ENCODE data around the gene PPP6R2.

PPP6R2 gene

GRCh38 chr22:50343541-50343935 lies 411 bp downstream of the PPP6R2 start:
- Histone ChIP-seq H3K9me3 (ENCODE audit: control insufficient read depth, insufficient read depth, low read depth, low read length) (no peaks in the 10 kb centered on the region), H3K4me3 (ENCODE audit: low read depth, low read length) (peak overlapping the region; percentile 67), H3K27ac (ENCODE audit: extremely low read depth, low read depth, low read length) (peak overlapping the region; percentile 95), H3K36me3 (ENCODE audit: control insufficient read depth in 2 of 2, insufficient read depth in 1 of 2, low read length in 2 of 2) (peaks cover 4 to 32% of the 10 kb centered on the region in 2 experiments; a peak in 2 of 3 replicates), H3K4me1 (ENCODE audit: control insufficient read depth, insufficient read depth, low read length) (no peaks in the 10 kb centered on the region)
- CTCF ChIA-PET, result no interaction called here
- POLR2A ChIA-PET, result no interaction called here
- no peak for TF ChIP-seq ZNF324 (tag by site-specific recombination; IDR thresholded peaks at IDR 0.05)
- TF ChIP-seq, protein P1, sequence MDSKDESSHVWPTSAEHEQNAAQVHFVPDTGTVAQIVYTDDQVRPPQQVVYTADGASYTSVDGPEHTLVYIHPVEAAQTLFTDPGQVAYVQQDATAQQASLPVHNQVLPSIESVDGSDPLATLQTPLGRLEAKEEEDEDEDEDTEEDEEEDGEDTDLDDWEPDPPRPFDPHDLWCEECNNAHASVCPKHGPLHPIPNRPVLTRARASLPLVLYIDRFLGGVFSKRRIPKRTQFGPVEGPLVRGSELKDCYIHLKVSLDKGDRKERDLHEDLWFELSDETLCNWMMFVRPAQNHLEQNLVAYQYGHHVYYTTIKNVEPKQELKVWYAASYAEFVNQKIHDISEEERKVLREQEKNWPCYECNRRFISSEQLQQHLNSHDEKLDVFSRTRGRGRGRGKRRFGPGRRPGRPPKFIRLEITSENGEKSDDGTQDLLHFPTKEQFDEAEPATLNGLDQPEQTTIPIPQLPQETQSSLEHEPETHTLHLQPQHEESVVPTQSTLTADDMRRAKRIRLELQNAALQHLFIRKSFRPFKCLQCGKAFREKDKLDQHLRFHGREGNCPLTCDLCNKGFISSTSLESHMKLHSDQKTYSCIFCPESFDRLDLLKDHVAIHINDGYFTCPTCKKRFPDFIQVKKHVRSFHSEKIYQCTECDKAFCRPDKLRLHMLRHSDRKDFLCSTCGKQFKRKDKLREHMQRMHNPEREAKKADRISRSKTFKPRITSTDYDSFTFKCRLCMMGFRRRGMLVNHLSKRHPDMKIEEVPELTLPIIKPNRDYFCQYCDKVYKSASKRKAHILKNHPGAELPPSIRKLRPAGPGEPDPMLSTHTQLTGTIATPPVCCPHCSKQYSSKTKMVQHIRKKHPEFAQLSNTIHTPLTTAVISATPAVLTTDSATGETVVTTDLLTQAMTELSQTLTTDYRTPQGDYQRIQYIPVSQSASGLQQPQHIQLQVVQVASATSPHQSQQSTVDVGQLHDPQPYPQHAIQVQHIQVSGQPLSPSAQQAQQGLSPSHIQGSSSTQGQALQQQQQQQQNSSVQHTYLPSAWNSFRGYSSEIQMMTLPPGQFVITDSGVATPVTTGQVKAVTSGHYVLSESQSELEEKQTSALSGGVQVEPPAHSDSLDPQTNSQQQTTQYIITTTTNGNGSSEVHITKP (tag by site-specific recombination; IDR thresholded peaks at IDR 0.05), result no peak
- TF ChIP-seq ZNF248 (tag by site-specific recombination; IDR thresholded peaks at IDR 0.05), result no peak
- no peak for TF ChIP-seq ZNF48 (tag by site-specific recombination; IDR thresholded peaks at IDR 0.05)
- no peak for TF ChIP-seq ZNF501 (tag by site-specific recombination; IDR thresholded peaks at IDR 0.05)
- no peak for TF ChIP-seq YY2 (tag by site-specific recombination; IDR thresholded peaks at IDR 0.05)
- TF ChIP-seq ZNF530 (tag by site-specific recombination; IDR thresholded peaks at IDR 0.05; ENCODE audit: low read depth), result no peak
- TF ChIP-seq ZBTB10 (tag by site-specific recombination; IDR thresholded peaks at IDR 0.05), result peak; percentile 37; the same call in 1 of the 2 replicates
- TF ChIP-seq MYNN (tag by site-specific recombination; IDR thresholded peaks at IDR 0.05; ENCODE audit: borderline replicate concordance), result no peak
- no peak for TF ChIP-seq ZNF133 (tag by site-specific recombination; IDR thresholded peaks at IDR 0.05)
- TF ChIP-seq ZNF221 (tag by site-specific recombination; IDR thresholded peaks at IDR 0.05; ENCODE audit: borderline replicate concordance), result no peak
- TF ChIP-seq ZNF146 (tag by site-specific recombination; IDR thresholded peaks at IDR 0.05), result no peak
- TF ChIP-seq, protein P2, sequence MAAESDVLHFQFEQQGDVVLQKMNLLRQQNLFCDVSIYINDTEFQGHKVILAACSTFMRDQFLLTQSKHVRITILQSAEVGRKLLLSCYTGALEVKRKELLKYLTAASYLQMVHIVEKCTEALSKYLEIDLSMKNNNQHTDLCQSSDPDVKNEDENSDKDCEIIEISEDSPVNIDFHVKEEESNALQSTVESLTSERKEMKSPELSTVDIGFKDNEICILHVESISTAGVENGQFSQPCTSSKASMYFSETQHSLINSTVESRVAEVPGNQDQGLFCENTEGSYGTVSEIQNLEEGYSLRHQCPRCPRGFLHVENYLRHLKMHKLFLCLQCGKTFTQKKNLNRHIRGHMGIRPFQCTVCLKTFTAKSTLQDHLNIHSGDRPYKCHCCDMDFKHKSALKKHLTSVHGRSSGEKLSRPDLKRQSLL (tag by site-specific recombination; IDR thresholded peaks at IDR 0.05), result no peak
- TF ChIP-seq ZNF423 (tag by site-specific recombination; IDR thresholded peaks at IDR 0.05), result no peak
- peak; percentile 40; the same call in 1 of the 2 replicates for TF ChIP-seq ZBTB11 (tag by site-specific recombination; conservative IDR thresholded peaks at IDR 0.05; ENCODE audit: low read depth)
- TF ChIP-seq ZNF280D (tag by site-specific recombination; IDR thresholded peaks at IDR 0.05), result no peak
- TF ChIP-seq ZNF362 (tag by site-specific recombination; IDR thresholded peaks at IDR 0.05), result no peak
